Esophagus muscularis mucosa (tissue), 4 donors: ENCODE measurements around the gene GMDS. TPM values are rescaled to one million over a fixed set of nuclear protein-coding genes. Genes with fewer than 3 reads are reported as not detected.

ENCODE experiments used
- DNase-seq: peaks from one replicate; pipeline ENCODE4 v3.0.0-alpha.2; 2017; ENCODE audit errors: extremely low spot score
- H3K27ac ChIP-seq, 4 donors: fragments of 200-600 bp; sonication (generic); replicated peaks in 1 of 4; 1 replicate in 3 of 4; 2 replicates in 1 of 4; pipeline ENCODE4 v1.5.1; 2016 to 2019; ENCODE audit warnings: mild to moderate bottlenecking in 1 of 4
- H3K27me3 ChIP-seq, 4 donors: fragments of 200-600 bp; sonication (generic); one replicate each; pipeline versions ENCODE4 v1.5.1 to v1.6.0; 2016 to 2019
- H3K36me3 ChIP-seq, 4 donors: fragments of 200-600 bp; sonication (generic); one replicate each; pipeline ENCODE4 v1.5.1; 2016 to 2019
- H3K4me1 ChIP-seq, 4 donors: fragments of 200-600 bp; sonication (generic); one replicate each; pipeline ENCODE4 v1.5.1; 2016 to 2019
- H3K4me3 ChIP-seq, 4 donors: fragments of 200-600 bp; sonication (generic); 1 replicate in 2 of 4; 2 replicates in 2 of 4; pipeline ENCODE4 v1.5.1; 2016 to 2019; ENCODE audit warnings: mild to moderate bottlenecking in 4 of 4, moderate library complexity in 1 of 4
- H3K9me3 ChIP-seq, 4 donors: fragments of 200-600 bp; sonication (generic); 1 replicate in 3 of 4; 2 replicates in 1 of 4; pipeline ENCODE4 v1.5.1; 2016 to 2019
- CTCF ChIP-seq, 3 experiments: fragments of 200-600 bp in 2 of 3; fragments of 450-650 bp in 1 of 3; sonication (generic) in 2 of 3; IDR thresholded peaks; one replicate each; pipeline ENCODE4 v1.5.1; 2017 to 2019; ENCODE audit warnings: antibody characterized with exemption in 3 of 3, mild to moderate bottlenecking in 2 of 3, moderate library complexity in 1 of 3
- EP300 ChIP-seq: sonication (generic); formaldehyde crosslinking; IDR thresholded peaks from one replicate; pipeline ENCODE4 v1.6.1; 2017; ENCODE audit warnings: antibody characterized with exemption
- POLR2A ChIP-seq: fragments of 450-650 bp; IDR thresholded peaks from one replicate; pipeline ENCODE4 v1.6.1; 2017; ENCODE audit warnings: antibody characterized with exemption, moderate library complexity, mild to moderate bottlenecking, low read depth
- POLR2AphosphoS5 ChIP-seq, 2 donors: sonication (generic); formaldehyde crosslinking; IDR thresholded peaks; one replicate each; pipeline ENCODE4 v1.6.1; 2017; ENCODE audit warnings: antibody characterized with exemption in 2 of 2
- WGBS: methylation state at CpG from one replicate; pipeline ENCODE4 v1.1.5; 2018; 5-methylcytosine and 5-hydroxymethylcytosine counted together
- intact Hi-C: fragments of 100-400 bp; cut with DNase I; formaldehyde crosslinking; loops from one replicate; pipeline ENCODE4 v1.15.1; 2023
- total RNA-seq, 4 donors: library from RNA; depleted of rRNA; stranded (reverse); fragments of >200 nt; gene quantifications; one replicate each; pipeline versions ENCODE4 v1.1.0 to v1.2.1, GENCODE V29; 2016

GMDS gene
- total RNA-seq, 4 donors from 2014 or later = 3.6 to 14.1 (median 6.0) TPM

- no peak for DNase-seq
- Histone ChIP-seq H3K4me1 (no peaks in the 10 kb centered on the region), H3K4me3 (no peak overlapping the region), H3K27me3 (no peaks in the 10 kb centered on the region), H3K9me3 (no peaks in the 10 kb centered on the region), H3K27ac (no peak overlapping the region), H3K36me3 (no peaks in the 10 kb centered on the region)
- WGBS = 85% methylated on average over 17 of the region's 17 CpGs
- intact Hi-C loops = no loop called here
- no peak for TF ChIP-seq EP300
- no peak for TF ChIP-seq POLR2AphosphoS5 (IDR thresholded peaks at IDR 0.05)
Measured at GRCh38 chr6:1802491-1803395, 442.7 kb downstream of the GMDS start.

GRCh38 chr6:1801401-1801800 is 444.0 kb downstream of the GMDS start:
- Histone ChIP-seq H3K4me3 (no peak overlapping the region), H3K4me1 (peaks cover 0 to 8% (median 0%) of the 10 kb centered on the region in 4 donors), H3K36me3 (no peaks in the 10 kb centered on the region), H3K9me3 (no peaks in the 10 kb centered on the region), H3K27me3 (no peaks in the 10 kb centered on the region), H3K27ac (no peak overlapping the region)
- no peak for DNase-seq
- intact Hi-C loops = no loop called here
- no peak for TF ChIP-seq CTCF (IDR thresholded peaks at IDR 0.05)
- no peak for TF ChIP-seq EP300
- TF ChIP-seq POLR2A = no peak
- TF ChIP-seq POLR2AphosphoS5 (IDR thresholded peaks at IDR 0.05) = no peak
- 88% methylated on average over 7 of the region's 7 CpGs for WGBS

- Histone ChIP-seq H3K4me1 (peaks cover 0 to 8% (median 0%) of the 10 kb centered on the region in 4 donors), H3K27me3 (no peaks in the 10 kb centered on the region), H3K36me3 (no peaks in the 10 kb centered on the region), H3K27ac (no peak overlapping the region), H3K9me3 (no peaks in the 10 kb centered on the region), H3K4me3 (no peak overlapping the region)
- intact Hi-C loops = no loop called here
- DNase-seq = no peak
- 88% methylated on average over 4 of the region's 4 CpGs for WGBS
- TF ChIP-seq CTCF (IDR thresholded peaks at IDR 0.05) = no peak
- TF ChIP-seq EP300 = no peak
- TF ChIP-seq POLR2A = no peak
- TF ChIP-seq POLR2AphosphoS5 (IDR thresholded peaks at IDR 0.05) = no peak
Measured at GRCh38 chr6:1800845-1801244, 444.6 kb downstream of the GMDS start.

- no peak for TF ChIP-seq POLR2A
- TF ChIP-seq CTCF (IDR thresholded peaks at IDR 0.05) = no peak
- no peak for TF ChIP-seq EP300
- TF ChIP-seq POLR2AphosphoS5 (IDR thresholded peaks at IDR 0.05) = no peak
- no peaks in the 10 kb centered on the region for H3K27me3 ChIP-seq
- H3K36me3 ChIP-seq = no peaks in the 10 kb centered on the region
- no peak overlapping the region for H3K27ac ChIP-seq
- H3K4me1 ChIP-seq = peaks cover 0 to 8% (median 0%) of the 10 kb centered on the region in 4 donors
- no peaks in the 10 kb centered on the region for H3K9me3 ChIP-seq
- DNase-seq = no peak
- WGBS = 97% methylated on average over 8 of the region's 8 CpGs
- no peak overlapping the region for H3K4me3 ChIP-seq
- intact Hi-C loops = no loop called here
Measured at GRCh38 chr6:1798965-1799325, 446.5 kb downstream of the GMDS start.

- intact Hi-C loops = no loop called here
- no peaks in the 10 kb centered on the region for H3K27me3 ChIP-seq
- TF ChIP-seq EP300 (no peak), POLR2AphosphoS5 (IDR thresholded peaks at IDR 0.05) (no peak), CTCF (IDR thresholded peaks at IDR 0.05) (no peak), POLR2A (no peak)
- DNase-seq = no peak
- no peaks in the 10 kb centered on the region for H3K36me3 ChIP-seq
- 88% methylated on average over 9 of the region's 9 CpGs for WGBS
- no peak overlapping the region for H3K27ac ChIP-seq
- H3K4me1 ChIP-seq = peaks cover 0 to 8% (median 0%) of the 10 kb centered on the region in 4 donors
- no peak overlapping the region for H3K4me3 ChIP-seq
- no peaks in the 10 kb centered on the region for H3K9me3 ChIP-seq
Measured at GRCh38 chr6:1798303-1798964, 447.0 kb downstream of the GMDS start.
